CD14-positive monocyte (primary cell): ENCODE results near the gene SPAM1. TPM values are rescaled to one million over a fixed set of nuclear protein-coding genes. Genes with fewer than 3 reads are reported as not detected.
"Not testable (repeated sequence)": the region's sequence is repeated elsewhere in the genome, so short reads cannot be mapped to it uniquely, and the experiment has no call there.

Experiments used
- DNase-seq, 3 donors: peaks; one replicate each; pipeline ENCODE4 v3.0.0-alpha.2; 2011 to 2022
- H2AFZ ChIP-seq: 2 replicates; pipeline ENCODE4 v1.6.0; 2012; ENCODE audit warnings: mild to moderate bottlenecking, low read depth, low read length, inconsistent platforms; ENCODE audit not compliant: insufficient read depth, poor library complexity, severe bottlenecking
- H3K27ac ChIP-seq, 2 donors: 1 replicate in 1 of 2; 2 replicates in 1 of 2; pipeline ENCODE4 v1.5.1; 2012 to 2013; ENCODE audit warnings: low read length in 2 of 2, control low read depth in 1 of 2, inconsistent platforms in 1 of 2, low read depth in 1 of 2, mild to moderate bottlenecking in 1 of 2
- H3K27me3 ChIP-seq, 2 donors: one replicate each; pipeline versions ENCODE4 v1.6.0 to v1.6.1; 2011 to 2013; ENCODE audit warnings: low read length in 2 of 2; ENCODE audit not compliant: control insufficient read depth in 2 of 2, insufficient read depth in 2 of 2
- H3K36me3 ChIP-seq, 2 donors: replicated peaks in 1 of 2; 1 replicate in 1 of 2; 2 replicates in 1 of 2; pipeline versions ENCODE4 v1.5.1 to v1.6.1; 2012 to 2013; ENCODE audit warnings: low read length in 2 of 2, control low read depth in 1 of 2, inconsistent platforms in 1 of 2, mild to moderate bottlenecking in 1 of 2; ENCODE audit not compliant: insufficient read depth in 2 of 2, control insufficient read depth in 1 of 2
- H3K4me1 ChIP-seq, 2 donors: 1 replicate in 1 of 2; 2 replicates in 1 of 2; pipeline versions ENCODE4 v1.5.1 to v1.6.1; 2012 to 2013; ENCODE audit warnings: low read length in 2 of 2, control low read depth in 1 of 2, inconsistent platforms in 1 of 2, mild to moderate bottlenecking in 1 of 2, moderate library complexity in 1 of 2; ENCODE audit not compliant: insufficient read depth in 2 of 2, control insufficient read depth in 1 of 2
- H3K4me2 ChIP-seq: replicated peaks from 2 replicates; pipeline ENCODE3; 2012; ENCODE audit warnings: low read length, moderate library complexity, mild to moderate bottlenecking; ENCODE audit not compliant: poor library complexity, severe bottlenecking; ENCODE audit errors: extremely low read depth
- H3K4me3 ChIP-seq, 3 experiments: fragments of 200-600 bp in 1 of 3; sonication (generic) in 1 of 3; replicated peaks in 1 of 3; 1 replicate in 2 of 3; 2 replicates in 1 of 3; pipeline ENCODE4 v1.5.1; 2011 to 2013; ENCODE audit warnings: low read length in 3 of 3, mild to moderate bottlenecking in 3 of 3, control low read depth in 2 of 3, low read depth in 2 of 3, inconsistent platforms in 1 of 3, moderate library complexity in 1 of 3
- H3K79me2 ChIP-seq: 2 replicates; pipeline ENCODE4 v1.6.0; 2012; ENCODE audit warnings: mild to moderate bottlenecking, control low read depth, inconsistent platforms, low read length, moderate library complexity; ENCODE audit not compliant: insufficient read depth
- H3K9ac ChIP-seq: 2 replicates; pipeline ENCODE4 v1.6.0; 2017; ENCODE audit warnings: low read length, mild to moderate bottlenecking; ENCODE audit not compliant: insufficient read depth, poor library complexity, severe bottlenecking
- H3K9me3 ChIP-seq, 2 donors: replicated peaks in 1 of 2; 1 replicate in 1 of 2; 2 replicates in 1 of 2; pipeline versions ENCODE4 v1.5.1 to v1.6.1; 2012 to 2013; ENCODE audit warnings: low read length in 2 of 2, control low read depth in 1 of 2; ENCODE audit not compliant: control insufficient read depth in 1 of 2, insufficient read depth in 1 of 2
- H4K20me1 ChIP-seq: 2 replicates; pipeline ENCODE4 v1.6.0; 2012; ENCODE audit warnings: mild to moderate bottlenecking, low read length, control low read depth, moderate library complexity; ENCODE audit not compliant: insufficient read depth
- H3K27ac Mint-ChIP-seq, 7 donors: one replicate each; pipeline ENCODE4 v1.8.0; 2020; ENCODE audit warnings: mild to moderate bottlenecking in 7 of 7, mixed read lengths in 7 of 7, moderate library complexity in 6 of 7, inconsistent platforms in 2 of 7
- H3K27me3 Mint-ChIP-seq, 3 donors: one replicate each; pipeline ENCODE4 v1.8.0; 2021 to 2022; ENCODE audit warnings: low read depth in 3 of 3, mild to moderate bottlenecking in 3 of 3, mixed read lengths in 3 of 3, moderate library complexity in 3 of 3, inconsistent platforms in 1 of 3
- H3K36me3 Mint-ChIP-seq, 2 donors: one replicate each; pipeline ENCODE4 v1.8.0; 2020; ENCODE audit warnings: mixed read lengths in 2 of 2, inconsistent platforms in 1 of 2, mild to moderate bottlenecking in 1 of 2
- H3K4me1 Mint-ChIP-seq: one replicate; pipeline ENCODE4 v1.8.0; 2020; ENCODE audit warnings: mild to moderate bottlenecking, mixed read lengths
- H3K4me3 Mint-ChIP-seq, 2 donors: one replicate each; pipeline ENCODE4 v1.8.0; 2020; ENCODE audit warnings: mild to moderate bottlenecking in 2 of 2, mixed read lengths in 2 of 2, moderate library complexity in 1 of 2
- H3K9me3 Mint-ChIP-seq, 7 donors: one replicate each; pipeline ENCODE4 v1.8.0; 2020 to 2022; ENCODE audit warnings: mixed read lengths in 7 of 7, mild to moderate bottlenecking in 6 of 7, moderate library complexity in 6 of 7, inconsistent platforms in 2 of 7
- WGBS: methylation state at CpG from one replicate; pipeline ENCODE4 v1.1.5; 2013; ENCODE audit warnings: missing lambda C conversion rate; ENCODE audit not compliant: insufficient coverage; 5-methylcytosine and 5-hydroxymethylcytosine counted together
- intact Hi-C, 2 donors: fragments of 100-400 bp; cut with micrococcal nuclease; formaldehyde crosslinking; loops; one replicate each; pipeline versions ENCODE4 v1.15.0 to v1.15.1; 2023
- polyA plus RNA-seq, 3 donors: library from polyadenylated mRNA; depleted of rRNA in 1 of 3; unstranded in 2 of 3; stranded (reverse) in 1 of 3; fragments of 300-500 nt in 2 of 3; fragments of >200 nt in 1 of 3; fragmentation: Illumina TruSeq in 2 of 3; gene quantifications; 1 replicate in 2 of 3; 2 replicates in 1 of 3; pipeline ENCODE4 v1.2.3, GENCODE V29; 2012 to 2021
- TF ChIP-seq, protein P1 (sequence below): fragments of 200-600 bp; IDR thresholded peaks from one replicate; pipeline ENCODE4 v1.8.0; 2022; ENCODE audit warnings: antibody characterized with exemption, mild to moderate bottlenecking

Gene SPAM1
- polyA plus RNA-seq, 3 donors, result not detected

DNA sequence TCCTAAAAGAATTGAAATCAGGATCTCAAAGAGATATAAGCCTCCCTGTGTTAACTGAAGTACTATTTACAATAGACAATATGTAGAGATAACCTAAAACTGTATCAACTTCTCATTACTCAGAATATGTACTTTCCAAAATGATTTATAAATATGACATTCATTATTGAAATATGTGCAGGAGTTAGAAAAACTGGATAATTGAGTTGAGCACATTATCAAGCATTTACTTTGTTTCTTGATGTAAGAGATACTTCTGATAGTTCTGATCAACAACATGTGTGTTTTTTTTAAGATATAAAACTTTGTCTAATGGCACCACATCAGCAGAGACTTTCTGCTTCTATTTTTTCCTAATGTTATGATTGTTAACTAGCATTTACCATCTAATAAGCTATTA is 41.9 kb upstream of the SPAM1 start:
- no peaks in the 10 kb centered on the region for H4K20me1 ChIP-seq
- H3K27me3 Mint-ChIP-seq, result peaks cover 0 to 2% (median 2%) of the 10 kb centered on the region in 3 donors
- TF ChIP-seq, protein P1, sequence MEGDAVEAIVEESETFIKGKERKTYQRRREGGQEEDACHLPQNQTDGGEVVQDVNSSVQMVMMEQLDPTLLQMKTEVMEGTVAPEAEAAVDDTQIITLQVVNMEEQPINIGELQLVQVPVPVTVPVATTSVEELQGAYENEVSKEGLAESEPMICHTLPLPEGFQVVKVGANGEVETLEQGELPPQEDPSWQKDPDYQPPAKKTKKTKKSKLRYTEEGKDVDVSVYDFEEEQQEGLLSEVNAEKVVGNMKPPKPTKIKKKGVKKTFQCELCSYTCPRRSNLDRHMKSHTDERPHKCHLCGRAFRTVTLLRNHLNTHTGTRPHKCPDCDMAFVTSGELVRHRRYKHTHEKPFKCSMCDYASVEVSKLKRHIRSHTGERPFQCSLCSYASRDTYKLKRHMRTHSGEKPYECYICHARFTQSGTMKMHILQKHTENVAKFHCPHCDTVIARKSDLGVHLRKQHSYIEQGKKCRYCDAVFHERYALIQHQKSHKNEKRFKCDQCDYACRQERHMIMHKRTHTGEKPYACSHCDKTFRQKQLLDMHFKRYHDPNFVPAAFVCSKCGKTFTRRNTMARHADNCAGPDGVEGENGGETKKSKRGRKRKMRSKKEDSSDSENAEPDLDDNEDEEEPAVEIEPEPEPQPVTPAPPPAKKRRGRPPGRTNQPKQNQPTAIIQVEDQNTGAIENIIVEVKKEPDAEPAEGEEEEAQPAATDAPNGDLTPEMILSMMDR, result no peak
- H3K9me3 ChIP-seq, result no peaks in the 10 kb centered on the region
- no peak overlapping the region for H3K27ac Mint-ChIP-seq
- H3K36me3 Mint-ChIP-seq, result no peaks in the 10 kb centered on the region
- H3K4me3 Mint-ChIP-seq, result no peak overlapping the region
- no peak overlapping the region for H3K4me2 ChIP-seq
- no peak overlapping the region for H2AFZ ChIP-seq
- no peaks in the 10 kb centered on the region for H3K4me1 ChIP-seq
- no peak for DNase-seq
- H3K27me3 ChIP-seq, result no peaks in the 10 kb centered on the region
- H3K9ac ChIP-seq, result no peak overlapping the region
- no peaks in the 10 kb centered on the region for H3K36me3 ChIP-seq
- intact Hi-C loops, result no loop called here
- H3K9me3 Mint-ChIP-seq, result no peaks in the 10 kb centered on the region
- H3K4me3 ChIP-seq, result no peak overlapping the region
- H3K79me2 ChIP-seq, result no peaks in the 10 kb centered on the region
- H3K27ac ChIP-seq, result no peak overlapping the region
- no peaks in the 10 kb centered on the region for H3K4me1 Mint-ChIP-seq

DNA sequence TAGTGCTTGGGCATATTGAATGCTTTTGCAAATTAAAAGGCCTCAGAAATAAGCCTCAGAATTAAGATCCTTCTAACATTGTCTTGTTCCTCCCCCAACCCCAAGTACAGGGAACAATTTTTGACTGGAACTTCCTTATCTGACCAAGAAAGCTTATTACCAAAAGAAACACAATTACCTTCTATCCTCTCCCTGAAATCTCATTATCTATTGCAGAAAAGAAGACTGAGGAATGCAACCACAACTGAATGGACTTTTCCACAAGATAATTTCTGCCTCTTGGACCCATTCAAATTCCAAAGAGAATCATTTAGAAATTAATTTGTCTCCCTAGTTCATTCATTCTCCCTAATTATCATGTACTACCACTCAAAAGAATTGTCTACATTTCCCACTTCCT is 36.8 kb upstream of the SPAM1 start:
- Mint-ChIP-seq H3K27me3 (peaks cover 0 to 2% (median 0%) of the 10 kb centered on the region in 3 donors), H3K4me3 (no peak overlapping the region), H3K27ac (no peak overlapping the region), H3K4me1 (no peaks in the 10 kb centered on the region), H3K36me3 (no peaks in the 10 kb centered on the region), H3K9me3 (peaks cover 0 to 7% (median 0%) of the 10 kb centered on the region in 7 donors)
- Histone ChIP-seq H2AFZ (no peak overlapping the region), H3K36me3 (no peaks in the 10 kb centered on the region), H3K79me2 (no peaks in the 10 kb centered on the region), H3K27ac (no peak overlapping the region), H3K4me1 (no peaks in the 10 kb centered on the region), H3K9ac (no peak overlapping the region), H3K4me3 (no peak overlapping the region), H4K20me1 (no peaks in the 10 kb centered on the region), H3K27me3 (no peaks in the 10 kb centered on the region), H3K4me2 (no peak overlapping the region), H3K9me3 (peaks cover 0 to 6% of the 10 kb centered on the region in 2 donors)
- DNase-seq, result no peak
- intact Hi-C loops, result no loop called here
- TF ChIP-seq, protein P1, result no peak

DNA sequence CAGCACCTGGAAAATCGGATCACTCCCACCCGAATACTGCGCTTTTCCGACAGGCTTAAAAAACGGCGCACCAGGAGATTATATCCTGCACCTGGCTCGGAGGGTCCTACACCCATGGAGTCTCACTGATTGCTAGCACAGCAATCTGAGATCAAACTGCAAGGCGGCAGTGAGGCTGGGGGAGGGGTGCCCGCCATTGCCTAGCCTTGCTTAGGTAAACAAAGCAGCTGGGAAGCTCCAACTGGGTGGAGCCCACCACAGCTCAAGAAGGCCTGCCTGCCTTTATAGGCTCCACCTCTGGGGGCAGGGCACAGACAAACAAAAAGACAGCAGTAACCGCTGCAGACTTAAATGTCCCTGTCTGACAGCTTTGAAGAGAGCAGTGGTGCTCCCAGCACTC is 30.3 kb upstream of the SPAM1 start:
- DNase-seq, H3K27ac Mint-ChIP-seq, H3K36me3 Mint-ChIP-seq, H3K36me3 ChIP-seq, H3K4me1 ChIP-seq, H3K4me2 ChIP-seq, H4K20me1 ChIP-seq, H3K27ac ChIP-seq, H3K4me1 Mint-ChIP-seq, H3K27me3 ChIP-seq, H3K9ac ChIP-seq, intact Hi-C loops, H3K79me2 ChIP-seq, H2AFZ ChIP-seq, H3K4me3 ChIP-seq, H3K27me3 Mint-ChIP-seq, H3K4me3 Mint-ChIP-seq: not testable (repeated sequence)
- 86% methylated on average over 3 of the region's 10 CpGs for WGBS
- H3K9me3 ChIP-seq, result peaks cover 0 to 17% of the 10 kb centered on the region in 2 donors
- H3K9me3 Mint-ChIP-seq, result peaks cover 9 to 21% (median 18%) of the 10 kb centered on the region in 7 donors
